Testis (tissue), 3 donors: ENCODE data around the gene ATP1B3. TPM values are rescaled to one million over a fixed set of nuclear protein-coding genes. Genes with fewer than 3 reads are reported as not detected.
A peak's percentile ranks its signal among the peaks of the same experiment; 100 is the strongest.

Source experiments
- DNase-seq: peaks from one replicate; pipeline ENCODE4 v3.0.0-alpha.2; 2019
- H3K27ac ChIP-seq, 2 donors: fragments of 200-600 bp; sonication (generic); one replicate each; pipeline ENCODE4 v1.5.1; 2019
- H3K27me3 ChIP-seq: fragments of 200-600 bp; sonication (generic); one replicate; pipeline ENCODE4 v1.5.1; 2019
- H3K36me3 ChIP-seq: fragments of 200-600 bp; sonication (generic); one replicate; pipeline ENCODE4 v1.5.1; 2017; ENCODE audit warnings: low read depth; ENCODE audit errors: missing control alignments
- H3K4me1 ChIP-seq: fragments of 200-600 bp; sonication (generic); one replicate; pipeline ENCODE4 v1.5.1; 2019
- H3K4me3 ChIP-seq, 2 donors: fragments of 200-600 bp; sonication (generic); one replicate each; pipeline ENCODE4 v1.5.1; 2017 to 2019
- H3K9me3 ChIP-seq: fragments of 200-600 bp; sonication (generic); one replicate; pipeline ENCODE4 v1.5.1; 2017
- CTCF ChIP-seq, 3 experiments: fragments of 450-650 bp in 2 of 3; fragments of 200-600 bp in 1 of 3; sonication (generic) in 1 of 3; IDR thresholded peaks; one replicate each; pipeline ENCODE4 v1.5.1; 2016 to 2019; ENCODE audit warnings: antibody characterized with exemption in 3 of 3, mild to moderate bottlenecking in 2 of 3, moderate library complexity in 1 of 3
- POLR2A ChIP-seq: fragments of 450-650 bp; IDR thresholded peaks from one replicate; pipeline ENCODE4 v1.6.1; 2017; ENCODE audit warnings: antibody characterized with exemption, mild to moderate bottlenecking, moderate library complexity
- WGBS, 2 donors: methylation state at CpG; one replicate each; pipeline ENCODE4 v1.1.5; 2018; 5-methylcytosine and 5-hydroxymethylcytosine counted together
- intact Hi-C: fragments of 100-400 bp; cut with DNase I; formaldehyde crosslinking; loops from one replicate; pipeline ENCODE4 v1.15.1; 2023; ENCODE audit warnings: low total_unique reads
- polyA plus RNA-seq: library from polyadenylated mRNA; stranded (reverse); fragments of 350-450 nt; fragmentation: Illumina TruSeq; extraction: RNeasy Lipid Tissue Mini Kit (QIAGEN cat#74804); gene quantifications from one replicate; pipeline ENCODE4 v1.2.3, GENCODE V29; 2014; ENCODE audit warnings: low read depth, low replicate concordance; ENCODE audit not compliant: insufficient read depth
- total RNA-seq, 2 donors: library from RNA; depleted of rRNA; stranded (reverse); fragments of >200 nt; gene quantifications; one replicate each; pipeline ENCODE4 v1.2.3, GENCODE V29; 2016

Gene ATP1B3
- total and polyA plus RNA-seq, 3 donors from 2014 or later, result 47.1 to 147 (median 79.5) TPM

DNA sequence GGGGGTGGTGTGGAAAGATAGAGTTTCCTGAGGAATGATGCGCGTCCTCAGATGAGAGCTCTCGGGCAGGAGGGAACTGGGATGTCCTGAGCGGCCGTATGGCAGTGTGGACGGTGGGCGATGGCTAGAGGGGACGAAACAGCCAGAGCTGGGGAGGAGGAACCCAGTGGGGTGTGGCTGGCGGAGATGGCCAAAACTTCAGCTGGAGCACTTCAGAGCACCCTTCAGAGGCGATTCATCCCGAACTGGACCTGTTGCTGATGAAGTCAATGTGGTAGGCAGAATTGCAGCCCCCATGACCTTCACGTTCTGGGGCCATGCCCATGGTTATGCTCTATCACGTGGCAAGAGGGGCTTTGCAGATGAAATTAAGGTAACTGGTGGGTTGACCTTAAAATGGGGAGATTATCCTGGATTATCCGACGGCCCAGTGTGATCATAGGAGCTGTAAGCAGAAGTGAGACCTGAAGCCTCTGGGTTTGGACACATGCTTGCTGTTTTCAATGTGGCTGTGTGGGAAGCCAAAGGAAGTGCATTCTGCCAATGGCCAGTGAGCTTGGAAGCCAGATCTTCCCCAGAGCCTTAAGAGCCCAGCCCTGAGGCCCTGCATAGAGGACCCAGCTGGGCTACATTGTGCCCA is 52.3 kb downstream of the ATP1B3 start:
- DNase-seq, result no peak
- WGBS, 2 donors, result 91 to 94% methylated on average over 15 of the region's 15 CpGs
- no peaks in the 10 kb centered on the region for H3K27me3 ChIP-seq
- no peaks in the 10 kb centered on the region for H3K4me1 ChIP-seq
- H3K9me3 ChIP-seq, result no peaks in the 10 kb centered on the region
- no peaks in the 10 kb centered on the region for H3K36me3 ChIP-seq
- intact Hi-C loops, result no loop called here
- H3K27ac ChIP-seq, result no peak overlapping the region
- TF ChIP-seq CTCF (IDR thresholded peaks at IDR 0.05) (no peak), POLR2A (no peak)
- no peak overlapping the region for H3K4me3 ChIP-seq

DNA sequence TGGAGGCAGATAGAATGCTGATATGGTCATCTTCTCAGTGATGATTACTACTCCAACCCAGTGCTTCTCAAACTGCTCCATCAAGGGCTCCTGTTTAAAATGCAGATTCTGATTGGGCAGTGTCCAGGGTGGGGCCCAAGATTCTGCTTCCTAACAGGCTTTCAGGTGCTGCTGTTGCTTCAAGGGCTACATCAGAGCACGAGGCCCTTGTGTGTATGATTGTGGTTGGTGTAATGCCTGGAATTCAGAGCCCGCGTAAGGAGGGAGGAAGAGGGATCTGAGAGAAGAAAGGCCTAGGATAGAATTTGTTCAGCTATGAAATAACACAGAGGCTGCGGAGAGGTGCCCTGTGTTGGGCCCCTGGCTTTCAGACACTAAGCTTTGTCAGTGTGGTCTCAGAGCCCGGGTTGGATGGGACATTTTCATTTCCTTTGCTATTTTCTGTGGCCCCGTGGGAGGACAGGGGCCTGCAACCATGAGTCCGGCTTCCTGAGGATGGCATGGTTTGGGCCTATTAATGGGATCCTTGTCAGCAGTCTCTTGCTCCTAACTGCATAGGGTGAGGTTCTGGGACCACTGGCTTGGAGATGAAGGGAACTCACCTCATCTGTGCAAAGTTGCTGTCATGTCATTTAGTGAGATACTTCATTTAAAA is 53.0 kb downstream of the ATP1B3 start:
- 88 to 95% methylated on average over 7 of the region's 7 CpGs for WGBS, 2 donors
- no peak for DNase-seq
- no peaks in the 10 kb centered on the region for H3K9me3 ChIP-seq
- no peak overlapping the region for H3K4me3 ChIP-seq
- intact Hi-C loops, result no loop called here
- TF ChIP-seq POLR2A, result no peak
- H3K36me3 ChIP-seq, result no peaks in the 10 kb centered on the region
- no peaks in the 10 kb centered on the region for H3K4me1 ChIP-seq
- H3K27me3 ChIP-seq, result no peaks in the 10 kb centered on the region
- no peak overlapping the region for H3K27ac ChIP-seq

GRCh38 chr3:141930801-141931200 is 54.4 kb downstream of the ATP1B3 start:
- 84 to 94% methylated on average over 4 of the region's 4 CpGs for WGBS, 2 donors
- Histone ChIP-seq H3K4me3 (no peak overlapping the region), H3K9me3 (no peaks in the 10 kb centered on the region), H3K4me1 (no peaks in the 10 kb centered on the region), H3K27me3 (no peaks in the 10 kb centered on the region), H3K27ac (no peak overlapping the region), H3K36me3 (no peaks in the 10 kb centered on the region)
- TF ChIP-seq POLR2A (no peak), CTCF (IDR thresholded peaks at IDR 0.05) (no peak)
- no peak for DNase-seq
- intact Hi-C loops, result no loop called here

DNA sequence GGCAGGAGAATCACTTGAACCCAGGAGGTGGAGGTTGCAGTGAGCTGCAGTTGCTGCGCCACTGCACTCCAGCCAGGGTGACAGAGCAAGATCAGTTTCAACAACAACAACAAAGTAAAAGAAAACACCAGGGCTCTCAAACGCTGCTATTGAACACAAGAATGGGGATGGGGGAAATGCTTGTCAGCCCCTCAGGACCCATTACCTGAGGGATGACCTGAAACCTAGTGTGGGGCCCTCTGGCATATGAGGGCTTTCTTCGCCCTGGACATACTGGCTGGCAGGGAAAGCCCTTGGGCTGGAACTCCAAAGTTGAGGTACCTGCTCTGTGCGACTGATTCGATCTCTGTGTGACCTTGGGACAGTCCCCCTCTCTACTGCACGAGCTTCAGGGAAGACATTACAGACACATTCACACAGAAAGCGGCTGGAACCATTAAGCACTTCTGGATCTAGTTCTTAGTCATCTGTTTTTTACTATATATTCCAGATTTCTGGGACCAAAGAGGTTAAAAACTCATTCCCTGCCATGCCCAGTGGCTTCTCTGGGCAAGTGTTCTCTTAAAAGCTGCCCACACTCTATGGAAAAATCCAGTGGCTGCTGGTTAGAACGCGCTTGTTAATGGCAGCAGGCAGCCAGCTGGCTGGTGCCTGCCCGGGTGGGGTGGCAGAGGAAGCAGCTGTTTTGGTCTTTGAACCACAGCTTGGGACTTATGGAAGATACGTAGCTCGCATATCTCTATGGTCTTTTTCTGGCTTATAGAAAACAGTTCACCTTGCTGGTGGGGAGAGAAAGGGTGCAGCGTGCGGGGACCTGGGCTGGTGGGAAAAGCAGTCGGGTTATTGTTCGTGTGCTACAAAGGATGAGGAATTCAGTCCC is 57.2 kb downstream of the ATP1B3 start:
- 89 to 90% methylated on average over 16 of the region's 16 CpGs for WGBS, 2 donors
- H3K36me3 ChIP-seq, result no peaks in the 10 kb centered on the region
- no peaks in the 10 kb centered on the region for H3K27me3 ChIP-seq
- H3K4me1 ChIP-seq, result no peaks in the 10 kb centered on the region
- peak; percentile 7 for DNase-seq
- H3K4me3 ChIP-seq, result no peak overlapping the region
- H3K27ac ChIP-seq, result no peak overlapping the region
- TF ChIP-seq CTCF (IDR thresholded peaks at IDR 0.05) (no peak), POLR2A (no peak)
- intact Hi-C loops, result no loop called here
- H3K9me3 ChIP-seq, result no peaks in the 10 kb centered on the region

DNA sequence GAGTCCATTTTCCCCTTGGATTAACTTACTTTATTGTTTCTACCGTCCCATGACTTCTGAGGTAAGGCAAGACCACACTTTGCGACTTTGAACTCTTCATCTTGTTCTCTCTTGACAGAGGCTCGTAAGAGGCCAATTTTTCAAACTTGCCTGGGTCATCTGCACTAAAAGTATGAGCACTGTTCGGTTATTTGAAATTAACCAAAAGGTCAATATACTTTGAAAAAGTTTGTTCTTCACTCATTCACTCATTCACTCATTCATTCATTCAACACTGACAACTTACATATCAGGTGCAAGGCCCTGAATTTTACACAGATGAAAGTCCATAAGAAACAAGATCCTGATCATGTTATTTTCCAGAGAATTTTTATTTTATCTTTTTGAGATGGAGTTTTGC is 57.9 kb downstream of the ATP1B3 start:
- TF ChIP-seq CTCF (IDR thresholded peaks at IDR 0.05) (no peak), POLR2A (no peak)
- no peaks in the 10 kb centered on the region for H3K27me3 ChIP-seq
- no peak overlapping the region for H3K27ac ChIP-seq
- DNase-seq, result no peak
- intact Hi-C loops, result no loop called here
- WGBS, 2 donors, result 81 to 93% methylated on average over 4 of the region's 4 CpGs
- H3K4me3 ChIP-seq, result no peak overlapping the region
- no peaks in the 10 kb centered on the region for H3K9me3 ChIP-seq
- no peaks in the 10 kb centered on the region for H3K4me1 ChIP-seq
- no peaks in the 10 kb centered on the region for H3K36me3 ChIP-seq
